H1 (cell line): ENCODE measurements around the gene PTPN12. TPM values are rescaled to one million over a fixed set of nuclear protein-coding genes. Genes with fewer than 3 reads are reported as not detected.

Experiments used
- CTCF ChIA-PET: fragments of 300-600 bp; sonication (Branson Sonifier 250); formaldehyde crosslinking; loops from one replicate; lab custom pipeline; 2021; ENCODE audit not compliant: partially characterized antibody; lab: Charles Lee
- POLR2A ChIA-PET: fragments of 300-600 bp; sonication (Branson Sonifier 250); formaldehyde crosslinking; loops from one replicate; lab custom pipeline; 2021; ENCODE audit warnings: inconsistent platforms; ENCODE audit not compliant: partially characterized antibody; lab: Charles Lee
- DNase-seq, 2 experiments: peaks; one replicate each; pipeline versions ENCODE4 v3.0.0 to v3.0.0-alpha.2; 2010 to 2022; ENCODE audit warnings: low spot score in 2 of 2, low read depth in 1 of 2, mixed read lengths in 1 of 2
- FAIRE-seq: peaks from 2 replicates; lab custom pipeline; 2011; peaks lifted over from hg19 to GRCh38; lab: Jason Lieb, UNC
- H2AFZ ChIP-seq: 2 replicates; pipeline ENCODE4 v1.8.1; 2012; ENCODE audit warnings: low read length, inconsistent platforms
- H2AK5ac ChIP-seq: 2 replicates; pipeline ENCODE4 v1.6.1; 2013; ENCODE audit warnings: low read depth, low read length
- H2BK120ac ChIP-seq: replicated peaks from 2 replicates; pipeline ENCODE3; 2013; ENCODE audit warnings: low read depth, low read length, inconsistent platforms
- H2BK12ac ChIP-seq: 2 replicates; pipeline ENCODE4 v1.6.1; 2013; ENCODE audit warnings: low read depth, low read length
- H2BK15ac ChIP-seq: 2 replicates; pipeline ENCODE4 v1.6.1; 2013; ENCODE audit warnings: low read length
- H2BK20ac ChIP-seq: 2 replicates; pipeline ENCODE4 v1.6.1; 2013; ENCODE audit warnings: low read length
- H2BK5ac ChIP-seq: 2 replicates; pipeline ENCODE4 v1.6.1; 2013; ENCODE audit warnings: low read depth, low read length
- H3K14ac ChIP-seq: 2 replicates; pipeline ENCODE4 v1.6.1; 2013; ENCODE audit warnings: inconsistent platforms; ENCODE audit not compliant: insufficient read length
- H3K18ac ChIP-seq: 2 replicates; pipeline ENCODE4 v1.6.1; 2013; ENCODE audit warnings: low read length; ENCODE audit errors: extremely low read depth
- H3K23ac ChIP-seq: 2 replicates; pipeline ENCODE4 v1.6.1; 2013; ENCODE audit warnings: inconsistent platforms; ENCODE audit not compliant: insufficient read length
- H3K23me2 ChIP-seq: 2 replicates; pipeline ENCODE4 v1.6.1; 2013; ENCODE audit warnings: low read depth, low read length
- H3K27ac ChIP-seq: 2 replicates; pipeline ENCODE4 v1.6.1; 2011; ENCODE audit warnings: low read depth, low read length, inconsistent platforms
- H3K27me3 ChIP-seq, 4 experiments: replicated peaks in 1 of 4; 1 replicate in 1 of 4; 2 replicates in 3 of 4; pipeline versions ENCODE4 v1.6.1 to v1.8.1; 2011 to 2013; ENCODE audit warnings: low read length in 3 of 4, mild to moderate bottlenecking in 3 of 4, inconsistent platforms in 2 of 4, mixed read lengths in 2 of 4, moderate library complexity in 1 of 4; ENCODE audit not compliant: control insufficient read depth in 3 of 4, insufficient read depth in 3 of 4; ENCODE audit errors: extremely low read depth in 1 of 4
- H3K36me3 ChIP-seq, 4 experiments: 2 replicates each; pipeline versions ENCODE4 v1.6.1 to v1.8.1; 2011 to 2013; ENCODE audit warnings: mild to moderate bottlenecking in 4 of 4, low read length in 3 of 4, moderate library complexity in 2 of 4, control low read depth in 1 of 4, inconsistent platforms in 1 of 4; ENCODE audit not compliant: insufficient read depth in 4 of 4, control insufficient read depth in 2 of 4
- H3K4ac ChIP-seq: replicated peaks from 2 replicates; pipeline ENCODE3; 2013; ENCODE audit warnings: low read length, low read depth, mixed read lengths, inconsistent platforms; ENCODE audit not compliant: insufficient read length
- H3K4me1 ChIP-seq, 4 experiments: replicated peaks in 1 of 4; 1 replicate in 1 of 4; 2 replicates in 3 of 4; pipeline versions ENCODE4 v1.6.1 to v1.8.1; 2011 to 2013; ENCODE audit warnings: low read length in 3 of 4, inconsistent platforms in 2 of 4, mixed read lengths in 1 of 4; ENCODE audit not compliant: insufficient read depth in 4 of 4, control insufficient read depth in 3 of 4
- H3K4me2 ChIP-seq, 2 experiments: 2 replicates each; pipeline versions ENCODE4 v1.6.1 to v1.8.1; 2011 to 2013; ENCODE audit warnings: low read depth in 2 of 2, low read length in 2 of 2, control low read depth in 1 of 2, inconsistent platforms in 1 of 2, mild to moderate bottlenecking in 1 of 2; ENCODE audit not compliant: insufficient read depth in 1 of 2
- H3K4me3 ChIP-seq, 4 experiments: fragments of 200-600, 300-600 bp in 1 of 4; sonication (generic), shearing (Covaris generic), sonication (Bioruptor Twin) in 1 of 4; 2 replicates each; pipeline versions ENCODE4 v1.5.1 to v1.8.1; 2011 to 2016; ENCODE audit warnings: low read length in 4 of 4, low read depth in 3 of 4, control low read depth in 2 of 4, inconsistent platforms in 2 of 4, mild to moderate bottlenecking in 2 of 4, mixed read lengths in 1 of 4, moderate library complexity in 1 of 4; ENCODE audit not compliant: insufficient read depth in 2 of 4; ENCODE audit errors: extremely low read depth in 1 of 4
- H3K56ac ChIP-seq: replicated peaks from 2 replicates; pipeline ENCODE3; 2013; ENCODE audit warnings: low read depth, mild to moderate bottlenecking, mixed read lengths, low read length, inconsistent platforms; ENCODE audit not compliant: insufficient read length
- H3K79me1 ChIP-seq: 2 replicates; pipeline ENCODE4 v1.6.1; 2013; ENCODE audit warnings: low read depth, low read length, control low read depth
- H3K79me2 ChIP-seq, 2 experiments: 2 replicates each; pipeline versions ENCODE4 v1.6.1 to v1.8.1; 2012 to 2013; ENCODE audit warnings: low read length in 2 of 2, mild to moderate bottlenecking in 2 of 2, inconsistent platforms in 1 of 2; ENCODE audit not compliant: insufficient read depth in 2 of 2, control insufficient read depth in 1 of 2
- H3K9ac ChIP-seq, 4 experiments: replicated peaks in 1 of 4; 1 replicate in 1 of 4; 2 replicates in 3 of 4; pipeline versions ENCODE4 v1.6.1 to v1.8.1; 2011 to 2013; ENCODE audit warnings: low read depth in 3 of 4, low read length in 3 of 4, control low read depth in 2 of 4, mild to moderate bottlenecking in 2 of 4, moderate library complexity in 2 of 4, inconsistent platforms in 1 of 4; ENCODE audit errors: extremely low read depth in 1 of 4
- H3K9me3 ChIP-seq, 2 experiments: 2 replicates each; pipeline versions ENCODE4 v1.6.1 to v1.8.1; 2012 to 2013; ENCODE audit warnings: mild to moderate bottlenecking in 2 of 2, moderate library complexity in 2 of 2, control low read depth in 1 of 2, inconsistent platforms in 1 of 2, low read depth in 1 of 2, low read length in 1 of 2, mixed read lengths in 1 of 2; ENCODE audit not compliant: insufficient read depth in 2 of 2
- H4K20me1 ChIP-seq, 2 experiments: replicated peaks in 1 of 2; 2 replicates each; pipeline versions ENCODE3 to v1.8.1; 2011 to 2013; ENCODE audit warnings: inconsistent platforms in 2 of 2, low read length in 2 of 2, mild to moderate bottlenecking in 1 of 2; ENCODE audit not compliant: insufficient read depth in 2 of 2, control insufficient read depth in 1 of 2
- H4K5ac ChIP-seq: 2 replicates; pipeline ENCODE4 v1.6.1; 2013; ENCODE audit warnings: low read length, low read depth, mixed read lengths, inconsistent platforms; ENCODE audit not compliant: insufficient read length
- H4K8ac ChIP-seq: 2 replicates; pipeline ENCODE4 v1.8.0; 2013; ENCODE audit warnings: mild to moderate bottlenecking, moderate library complexity, low read length, inconsistent platforms; ENCODE audit not compliant: insufficient read depth; ENCODE audit errors: extremely low read depth
- H4K91ac ChIP-seq: replicated peaks from 2 replicates; pipeline ENCODE3; 2013; ENCODE audit warnings: low read length, mixed read lengths, inconsistent platforms; ENCODE audit not compliant: insufficient read length
- ASH2L ChIP-seq: fragments of 200-600, 300-600 bp; sonication (generic); IDR thresholded peaks from one replicate; pipeline ENCODE4 v1.7.1; 2017; ENCODE audit warnings: low read length
- BACH1 ChIP-seq: IDR thresholded peaks from 2 replicates; pipeline ENCODE4 v1.6.1; 2012; ENCODE audit warnings: low read length, improper control_type of control experiment
- EP300 ChIP-seq, 2 experiments: IDR thresholded peaks; 1 replicate in 1 of 2; 2 replicates in 1 of 2; pipeline ENCODE4 v1.6.1; 2011 to 2012; ENCODE audit warnings: low read depth in 2 of 2, low read length in 2 of 2, mild to moderate bottlenecking in 2 of 2, borderline replicate concordance in 1 of 2, inconsistent platforms in 1 of 2, moderate library complexity in 1 of 2
- FOSL1 ChIP-seq: IDR thresholded peaks from 2 replicates; pipeline ENCODE4 v1.6.1; 2011; ENCODE audit warnings: mild to moderate bottlenecking, low read depth, low read length, moderate library complexity; ENCODE audit not compliant: insufficient read depth
- HDAC2 ChIP-seq, 2 experiments: fragments of 300-600 bp in 1 of 2; sonication (generic) in 1 of 2; IDR thresholded peaks; 2 replicates each; pipeline ENCODE4 v1.6.1; 2011 to 2012; ENCODE audit warnings: low read depth in 2 of 2, low read length in 2 of 2, mild to moderate bottlenecking in 2 of 2, moderate library complexity in 2 of 2, borderline replicate concordance in 1 of 2, inconsistent platforms in 1 of 2
- KDM4A ChIP-seq: IDR thresholded peaks from one replicate; pipeline ENCODE4 v1.7.1; 2012; ENCODE audit warnings: low read depth, mild to moderate bottlenecking, moderate library complexity, low read length, inconsistent platforms; ENCODE audit not compliant: severe bottlenecking
- RFX5 ChIP-seq: IDR thresholded peaks from 2 replicates; pipeline ENCODE4 v1.6.1; 2011; ENCODE audit warnings: low read depth, low read length, improper control_type of control experiment, borderline replicate concordance
- SP1 ChIP-seq: IDR thresholded peaks from 2 replicates; pipeline ENCODE4 v1.6.1; 2011; ENCODE audit warnings: low read depth, low read length
- SRF ChIP-seq: IDR thresholded peaks from 2 replicates; pipeline ENCODE4 v1.6.1; 2011; ENCODE audit warnings: mild to moderate bottlenecking, low read depth, low read length, moderate library complexity
- WGBS, 2 experiments: shearing (Covaris generic) in 1 of 2; methylation state at CpG; one replicate each; pipeline versions ENCODE4 v1.1.6 to v1.1.7; 2013 to 2015; ENCODE audit warnings: low lambda C conversion rate in 2 of 2, mixed read lengths in 2 of 2, inconsistent platforms in 1 of 2, low coverage in 1 of 2, missing lambda C conversion rate in 1 of 2; ENCODE audit not compliant: insufficient replicate concordance in 2 of 2, insufficient coverage in 1 of 2, insufficient read length in 1 of 2; ENCODE audit errors: extremely low coverage in 1 of 2, missing lambda C conversion rate in 1 of 2; 5-methylcytosine and 5-hydroxymethylcytosine counted together
- polyA plus RNA-seq, 7 experiments: library from polyadenylated mRNA; depleted of rRNA in 3 of 7; stranded (reverse) in 5 of 7; unstranded in 2 of 7; fragments of >200 nt in 5 of 7; fragments of 200-250 nt in 2 of 7; gene quantifications; 1 replicate in 5 of 7; 2 replicates in 1 of 7; 4 replicates in 1 of 7; pipeline versions ENCODE4 v1.2.1 to v1.2.3, GENCODE V29; 2011 to 2013; ENCODE audit warnings: missing spikeins in 2 of 7, mixed read lengths in 2 of 7
- total RNA-seq: library from RNA; stranded (reverse); fragmentation: NEBNext Ultra II Directional; extraction: Animal tissue kit (Norgen Biotek cat#: 25700); gene quantifications from 2 replicates; pipeline ENCODE4 v1.2.1, GENCODE V29; 2021

Gene PTPN12
- total and polyA plus RNA-seq, 2 of the 8 experiments (the other 6 are each of a cell fraction or from before 2014, with no cell fraction given): 39.7 to 132 TPM

DNA sequence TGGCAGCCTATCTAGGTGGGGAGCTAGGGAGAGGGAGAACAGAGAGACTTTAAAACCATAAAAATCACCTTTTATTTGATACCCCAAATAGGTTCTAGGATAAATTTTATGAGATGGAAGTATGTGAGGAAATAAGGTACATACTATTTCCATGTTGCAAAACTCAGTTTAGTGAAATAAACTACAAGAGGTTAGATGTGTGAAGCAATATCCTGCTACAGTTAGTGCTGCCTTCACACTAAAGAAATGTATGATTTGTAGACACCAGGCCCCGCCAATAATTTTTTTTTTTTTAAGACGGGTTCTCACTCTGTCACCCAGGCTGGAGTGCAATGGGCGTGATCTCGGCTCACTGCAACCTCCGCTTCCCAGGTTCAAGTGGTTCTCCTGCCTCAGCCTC lies 124.7 kb downstream of the PTPN12 start:
- CTCF ChIA-PET: interaction anchor here (0.7 to 3.7 kb wide), 4 partner anchors 10 to 97 kb away, joined by 3 to 19 read pairs (median 4); no protein-coding TSS in a partner anchor

More for the DNA sequence above, 124.7 kb downstream of the PTPN12 start:
- H3K79me2 ChIP-seq: no peaks in the 10 kb centered on the region
- no peak overlapping the region for H2BK120ac ChIP-seq
- no peak overlapping the region for H3K9ac ChIP-seq
- H3K79me1 ChIP-seq: no peaks in the 10 kb centered on the region
- no peaks in the 10 kb centered on the region for H3K27me3 ChIP-seq
- H2AK5ac ChIP-seq: no peak overlapping the region
- no peak overlapping the region for H2BK15ac ChIP-seq
- H3K9me3 ChIP-seq: no peaks in the 10 kb centered on the region
- H3K4me2 ChIP-seq: no peak overlapping the region
- H4K8ac ChIP-seq: no peak overlapping the region
- no peaks in the 10 kb centered on the region for H3K23me2 ChIP-seq
- no peak overlapping the region for H2BK20ac ChIP-seq
- FAIRE-seq: no peak
- no peak overlapping the region for H3K18ac ChIP-seq
- H3K36me3 ChIP-seq: peaks cover 0 to 3% (median 0%) of the 10 kb centered on the region in 4 experiments; a peak in 1 of 8 replicates
- no peak for DNase-seq
- H3K23ac ChIP-seq: no peak overlapping the region
- H2BK12ac ChIP-seq: no peak overlapping the region
- H3K4ac ChIP-seq: no peak overlapping the region
- no peak overlapping the region for H3K4me3 ChIP-seq
- TF ChIP-seq BACH1: no peak
- no peak for TF ChIP-seq SRF
- no peak for TF ChIP-seq ASH2L
- no peak for TF ChIP-seq HDAC2 (IDR thresholded peaks at IDR 0.05; ENCODE audit: borderline replicate concordance in 1 of 2, low read depth in 2 of 2, low read length in 2 of 2)
- no peak for TF ChIP-seq RFX5
- no peak for TF ChIP-seq SP1
- no peak for TF ChIP-seq KDM4A
- no peak for TF ChIP-seq EP300 (IDR thresholded peaks at IDR 0.05; ENCODE audit: borderline replicate concordance in 1 of 2, low read depth in 2 of 2, low read length in 2 of 2)
- TF ChIP-seq FOSL1: no peak
- H3K56ac ChIP-seq: no peak overlapping the region
- POLR2A ChIA-PET: no interaction called here
- no peak overlapping the region for H3K14ac ChIP-seq
- no peak overlapping the region for H2AFZ ChIP-seq
- H3K27ac ChIP-seq: no peak overlapping the region
- H4K91ac ChIP-seq: no peak overlapping the region
- H4K5ac ChIP-seq: no peak overlapping the region
- 94% methylated on average over 5 of the region's 5 CpGs; no CpG with 5 or more reads in 1 of the 2 experiments for WGBS, 2 experiments
- no peaks in the 10 kb centered on the region for H4K20me1 ChIP-seq
- no peaks in the 10 kb centered on the region for H3K4me1 ChIP-seq
- no peak overlapping the region for H2BK5ac ChIP-seq
